HG03565 (cell line): ENCODE results near the gene TTI1.
"Not testable (repeated sequence)": the region's sequence is repeated elsewhere in the genome, so short reads cannot be mapped to it uniquely, and the experiment has no call there.

Experiments
- ATAC-seq: cut with Tn5 transposase; IDR thresholded peaks from one replicate; pipeline ENCODE4 v1.9.1; 2021; ENCODE audit warnings: mild to moderate bottlenecking, moderate library complexity; ENCODE audit not compliant: unreplicated experiment

TTI1 gene

DNA sequence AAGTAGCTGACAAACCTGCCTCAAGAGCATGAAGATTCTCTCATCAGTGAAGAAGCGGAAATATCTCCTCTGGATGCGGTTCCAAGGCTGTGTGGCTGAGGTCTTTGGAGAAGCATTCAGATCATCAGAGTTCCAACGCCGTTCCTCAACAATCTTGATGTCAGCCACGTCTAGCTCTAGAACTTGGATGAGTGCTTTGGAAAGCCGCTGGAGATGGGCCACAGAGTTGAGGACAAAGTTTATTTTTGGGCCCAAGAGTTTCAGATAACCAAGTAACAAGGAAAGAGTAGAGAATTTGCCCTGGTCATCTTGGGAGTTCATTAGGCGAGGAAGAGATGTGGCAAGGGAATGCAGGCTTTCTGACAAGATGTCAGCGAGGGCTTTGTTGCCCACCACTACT, 20.9 kb downstream of the TTI1 start:
- no peak for ATAC-seq

DNA sequence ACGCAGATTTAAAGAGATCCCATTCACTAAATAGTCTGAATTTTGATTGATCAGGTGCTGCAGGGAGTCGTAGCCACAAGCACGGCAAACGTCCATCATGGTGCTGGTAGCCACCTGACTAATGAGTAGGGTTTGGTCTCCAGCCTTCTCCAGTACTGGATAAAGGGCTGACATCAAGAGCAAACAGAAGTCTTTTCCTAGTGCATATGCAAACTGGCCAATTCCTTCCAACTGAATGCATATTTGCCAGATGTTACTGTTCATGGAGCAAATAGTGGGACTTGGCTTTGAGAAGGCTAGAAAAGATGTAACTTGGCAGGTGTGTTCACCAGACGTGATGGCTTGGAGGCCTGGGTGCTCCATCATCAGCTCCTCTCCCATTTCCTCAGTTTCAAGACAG, 21.6 kb downstream of the TTI1 start:
- no peak for ATAC-seq

DNA sequence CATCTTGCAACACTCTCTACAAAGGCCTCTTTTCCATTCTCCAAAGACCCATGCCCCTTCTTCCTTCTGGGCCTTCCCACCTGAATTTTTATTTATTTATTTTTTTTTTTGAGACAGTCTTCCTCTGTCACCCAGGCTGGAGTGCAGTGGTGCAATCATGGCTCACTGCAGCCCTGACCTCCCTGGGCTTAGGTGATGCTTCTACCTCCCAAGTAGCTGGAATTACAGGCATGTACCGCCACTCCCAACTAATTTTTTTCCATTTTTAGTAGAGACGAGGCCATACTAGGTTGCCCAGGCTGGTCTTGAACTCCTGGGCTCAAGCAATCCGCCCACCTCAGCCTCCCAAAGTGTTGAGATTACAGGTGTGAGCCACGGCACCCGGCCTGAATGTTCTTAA, 23.8 kb downstream of the TTI1 start:
- not testable (repeated sequence) for ATAC-seq

DNA sequence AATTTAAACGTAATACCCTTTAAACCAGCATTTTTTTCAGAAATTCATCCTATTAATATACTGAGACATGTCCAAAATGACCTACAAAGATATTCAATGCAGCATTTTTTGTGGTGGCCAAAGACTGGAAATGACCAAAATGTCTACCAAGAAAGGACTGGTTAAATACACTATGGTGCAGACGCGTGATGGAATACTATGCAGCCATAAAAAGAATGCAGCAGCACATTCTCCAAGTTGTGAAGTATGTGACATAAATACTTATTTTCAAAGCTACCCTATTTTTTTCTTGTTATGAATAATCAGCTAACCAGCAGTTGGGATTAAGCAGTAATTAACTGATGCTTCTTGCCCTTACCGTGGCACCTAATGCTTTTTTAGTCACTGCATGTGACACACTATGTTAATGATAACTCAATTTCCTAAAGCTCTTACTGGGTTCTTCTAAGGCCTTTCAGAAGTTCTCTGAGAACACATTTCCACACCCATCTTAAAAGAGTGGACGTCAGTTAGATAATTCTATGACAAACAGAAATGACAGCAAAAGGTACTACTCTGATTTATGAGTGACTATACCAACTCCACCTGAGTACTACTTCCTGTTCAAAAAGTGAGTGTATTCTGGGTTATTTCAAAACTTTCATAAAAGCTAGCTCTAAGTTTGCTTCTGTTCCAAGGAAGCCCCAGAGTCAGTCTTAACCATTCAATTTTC, 24.9 kb downstream of the TTI1 start:
- ATAC-seq: no peak

DNA sequence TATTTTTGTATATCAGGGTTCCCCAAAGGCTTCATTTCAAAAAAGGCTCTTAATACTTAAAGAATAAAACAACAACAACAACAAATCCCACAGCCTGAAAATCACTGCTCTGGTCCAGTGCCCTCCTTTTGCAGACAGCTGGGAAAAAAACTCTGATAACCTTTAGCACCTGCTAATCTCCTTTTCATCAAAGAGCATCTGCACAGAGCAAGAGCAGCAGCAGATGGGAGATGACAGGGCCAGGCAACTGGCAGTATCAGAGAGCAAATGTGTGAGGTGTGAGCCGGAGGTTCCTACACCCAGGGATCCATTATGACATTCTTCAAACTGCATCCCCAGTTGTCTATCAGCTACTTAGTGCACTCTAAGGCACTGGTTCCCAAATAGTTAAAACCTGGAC, 25.7 kb downstream of the TTI1 start:
- ATAC-seq: no peak

DNA sequence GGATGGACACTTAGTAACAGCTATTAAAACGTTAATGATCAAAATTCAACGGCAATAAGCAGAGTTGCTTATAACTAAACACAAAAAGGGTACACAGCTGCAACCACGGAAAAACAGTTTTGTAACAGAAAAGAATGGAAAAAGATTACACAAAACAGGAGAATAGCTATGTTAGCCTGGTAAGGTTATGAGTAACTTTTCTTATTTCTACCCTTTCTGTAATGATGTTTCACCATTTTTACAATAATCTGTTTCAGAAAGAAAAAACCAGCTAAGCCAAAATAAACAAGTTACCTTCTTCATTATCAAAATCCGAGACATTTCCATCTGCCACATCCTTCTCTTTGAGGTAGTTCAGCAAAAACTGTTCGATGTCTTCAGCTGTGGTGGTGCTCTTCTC, 27.4 kb downstream of the TTI1 start:
- ATAC-seq: no peak

DNA sequence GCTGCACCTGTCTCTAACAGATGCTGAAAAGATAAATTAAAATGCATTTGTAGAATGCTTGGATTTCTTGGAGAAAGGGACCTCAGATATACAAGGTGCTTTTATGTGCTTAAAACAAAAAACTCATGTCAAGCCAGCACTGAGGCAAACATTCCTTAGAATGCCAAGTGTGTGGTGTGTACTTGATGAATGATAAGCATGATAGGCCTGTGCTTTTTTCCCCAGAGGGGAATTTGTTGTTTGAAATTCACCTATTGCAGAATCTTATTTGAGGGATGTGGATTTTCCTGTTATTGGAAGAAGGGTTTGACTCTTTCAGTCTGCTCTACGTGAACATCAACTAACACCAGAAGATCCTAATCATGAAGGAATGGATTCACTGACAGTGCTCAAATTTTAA, 28.8 kb downstream of the TTI1 start:
- no peak for ATAC-seq

DNA sequence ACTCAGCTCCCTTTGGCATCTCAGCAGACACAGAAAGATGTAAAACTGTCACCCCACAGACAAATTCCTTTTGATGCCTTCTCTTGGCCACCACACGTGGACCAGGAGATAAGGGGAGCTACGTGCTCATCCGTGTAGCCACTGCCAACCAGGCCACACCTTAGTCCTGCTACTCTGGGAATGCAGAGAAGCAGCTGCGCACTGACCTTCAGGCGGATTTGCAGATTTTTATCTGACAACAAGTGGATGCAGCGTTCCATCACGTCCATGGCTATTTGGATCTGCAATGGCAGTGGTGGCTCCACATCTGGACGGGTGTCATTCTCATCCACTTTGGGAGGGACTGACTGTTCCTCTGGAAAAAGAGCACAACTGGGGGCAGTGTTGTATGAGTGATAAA, 30.8 kb downstream of the TTI1 start:
- no peak for ATAC-seq

DNA sequence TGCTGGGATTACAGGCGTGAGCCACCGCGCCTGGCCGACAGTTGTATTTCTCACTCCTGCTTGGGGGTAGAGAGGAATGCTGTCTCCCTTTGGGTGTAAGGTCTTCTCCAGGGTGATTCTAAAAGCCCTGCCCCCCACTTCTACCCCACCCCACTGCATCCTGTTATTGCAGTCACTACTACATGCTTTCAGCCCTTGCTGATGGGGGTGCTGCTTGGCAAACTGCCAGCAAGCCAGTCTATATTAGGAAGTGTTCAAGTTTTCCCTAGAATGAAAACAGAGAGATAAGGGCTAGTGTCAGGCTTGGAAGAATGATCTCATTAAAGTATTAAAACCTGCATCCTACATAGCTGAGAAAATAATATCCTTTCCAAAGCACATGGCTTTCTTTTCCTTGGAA, 31.3 kb downstream of the TTI1 start:
- no peak for ATAC-seq

DNA sequence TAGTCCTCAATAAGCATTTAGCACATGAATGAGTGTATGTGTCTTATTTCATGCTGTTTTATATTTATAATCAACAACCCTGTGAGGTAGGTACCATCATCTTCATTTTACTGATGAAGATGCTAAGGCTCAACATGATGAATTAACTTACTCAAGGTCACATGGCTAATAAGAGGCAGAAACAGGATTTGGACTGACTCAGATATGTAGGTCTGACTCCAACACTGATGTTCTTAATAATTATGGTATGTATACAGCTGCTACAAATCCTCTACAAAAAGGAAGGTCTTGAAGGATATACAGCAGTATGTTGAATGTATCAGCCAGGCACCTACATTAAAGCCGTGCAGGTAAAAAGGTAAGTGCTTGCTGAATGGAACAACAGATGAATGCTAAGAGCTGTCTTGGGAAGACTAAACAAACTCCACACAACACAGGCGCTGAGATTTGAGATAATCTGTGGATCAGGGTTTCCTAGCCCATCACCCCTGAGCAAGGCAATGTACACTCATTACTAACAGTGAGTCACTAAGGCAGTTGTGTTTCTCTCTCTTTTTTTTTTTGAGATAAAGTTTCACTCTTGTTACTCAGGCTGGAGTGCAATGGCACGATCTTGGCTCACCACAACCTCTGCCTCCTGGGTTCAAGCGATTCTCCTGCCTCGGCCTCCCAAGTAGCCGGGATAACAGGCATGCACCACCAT, 31.9 kb downstream of the TTI1 start:
- ATAC-seq: no peak

DNA sequence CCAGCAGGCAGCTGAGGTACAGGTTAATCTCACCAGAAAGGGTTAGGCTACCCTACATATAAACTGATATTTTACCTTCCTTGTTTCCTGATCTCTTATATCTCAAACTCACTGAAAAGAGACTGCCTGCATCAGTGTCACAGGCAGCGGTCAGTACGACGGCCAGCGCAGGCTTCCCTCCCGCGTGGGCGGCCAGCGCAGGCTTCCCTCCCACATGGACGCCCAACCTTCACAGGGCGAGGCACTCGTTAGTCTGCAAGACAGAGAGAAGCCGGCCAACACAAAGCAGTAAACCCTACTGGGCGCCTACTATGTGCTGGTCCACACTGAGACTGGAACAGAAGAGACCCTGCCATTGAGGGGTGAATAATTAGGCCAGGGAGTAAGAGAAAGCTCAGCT, 33.0 kb downstream of the TTI1 start:
- no peak for ATAC-seq

DNA sequence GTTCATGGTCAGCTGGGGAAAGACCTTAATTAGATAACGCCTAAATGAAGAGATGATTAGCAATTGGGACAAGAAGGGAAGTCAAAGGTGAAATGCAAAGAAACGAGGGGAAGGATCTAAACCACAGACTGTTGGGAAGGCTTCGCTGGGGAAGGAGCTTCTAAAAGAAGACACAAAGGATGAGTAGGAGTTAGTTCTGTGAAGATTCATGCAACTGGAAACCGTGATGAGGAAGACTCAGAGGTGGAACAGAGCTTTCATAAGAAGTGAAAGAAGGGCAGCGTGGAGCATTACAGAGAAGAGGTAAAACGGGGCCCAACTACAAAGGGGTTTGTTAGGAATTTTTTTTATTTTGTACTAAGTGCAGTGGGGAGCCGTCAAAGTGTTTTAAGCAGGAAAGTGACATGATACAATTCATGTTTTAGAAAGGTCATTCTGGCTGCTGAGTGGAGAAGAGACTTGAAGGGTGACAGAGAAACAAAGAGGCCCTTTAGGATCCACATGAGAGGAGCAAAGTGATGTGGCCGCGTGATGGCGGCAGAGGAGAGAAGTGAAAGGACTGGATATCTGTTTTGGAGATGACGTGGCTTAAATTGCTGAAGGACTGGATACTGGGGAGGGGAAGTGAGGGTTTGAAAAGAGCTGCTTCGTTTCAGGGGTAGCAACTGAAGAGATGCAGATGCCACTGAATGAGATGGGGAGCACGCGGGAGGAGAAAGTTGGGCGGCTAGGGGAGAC, 33.6 kb downstream of the TTI1 start:
- no peak for ATAC-seq

DNA sequence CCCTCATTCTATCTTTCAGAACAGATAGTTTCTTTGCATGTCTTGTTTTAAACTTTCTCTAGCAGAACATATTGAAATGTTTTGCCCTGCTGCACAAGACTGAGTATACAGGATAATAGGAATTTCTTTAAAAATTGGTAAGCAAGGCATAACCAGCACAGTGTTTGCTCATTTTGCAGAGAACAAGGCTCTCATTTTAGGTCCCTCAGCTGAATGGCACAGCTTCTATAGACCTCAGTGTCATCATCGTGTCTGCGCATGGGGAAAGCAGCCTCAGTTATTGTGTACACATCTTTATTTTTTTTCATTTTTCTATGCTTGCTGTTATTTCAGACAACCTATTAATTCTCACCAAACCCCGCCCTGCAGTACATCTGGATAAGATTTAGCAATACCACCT, 35.7 kb downstream of the TTI1 start:
- ATAC-seq: no peak

DNA sequence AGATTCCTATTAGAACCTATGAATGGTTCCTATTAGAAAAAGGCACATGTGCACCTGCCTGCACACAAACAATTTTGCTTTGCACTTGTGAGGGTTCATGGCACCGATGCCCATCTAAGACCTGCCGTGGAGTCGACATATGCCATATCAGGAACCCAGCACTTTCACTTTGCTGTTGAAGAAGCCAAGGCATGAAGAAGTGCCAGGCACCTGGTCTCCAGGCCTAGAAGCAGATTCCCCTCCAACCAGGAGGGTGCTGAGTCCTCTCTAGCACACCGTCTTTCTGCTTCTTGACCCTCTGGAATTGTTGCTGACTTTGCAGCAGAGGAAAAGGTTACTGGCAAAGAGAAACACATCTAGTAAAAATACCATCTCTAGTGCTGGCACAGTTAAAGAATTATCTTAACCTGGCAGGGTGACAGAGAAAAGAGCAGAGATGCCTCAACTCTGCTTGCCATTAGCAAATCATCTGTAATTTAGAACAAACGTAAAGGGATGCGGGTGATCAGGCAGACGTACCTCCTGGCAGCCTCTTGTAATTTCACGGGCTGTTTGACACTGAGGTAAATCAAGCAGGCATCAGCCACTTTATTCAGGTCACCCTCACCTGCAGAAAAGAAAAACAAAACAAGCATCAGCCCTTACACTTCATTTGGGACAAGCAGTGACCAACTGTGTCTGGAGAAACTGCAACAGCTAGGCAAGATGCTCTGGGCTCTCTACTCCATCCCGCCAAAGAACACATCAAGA, 37.2 kb downstream of the TTI1 start:
- no peak for ATAC-seq

DNA sequence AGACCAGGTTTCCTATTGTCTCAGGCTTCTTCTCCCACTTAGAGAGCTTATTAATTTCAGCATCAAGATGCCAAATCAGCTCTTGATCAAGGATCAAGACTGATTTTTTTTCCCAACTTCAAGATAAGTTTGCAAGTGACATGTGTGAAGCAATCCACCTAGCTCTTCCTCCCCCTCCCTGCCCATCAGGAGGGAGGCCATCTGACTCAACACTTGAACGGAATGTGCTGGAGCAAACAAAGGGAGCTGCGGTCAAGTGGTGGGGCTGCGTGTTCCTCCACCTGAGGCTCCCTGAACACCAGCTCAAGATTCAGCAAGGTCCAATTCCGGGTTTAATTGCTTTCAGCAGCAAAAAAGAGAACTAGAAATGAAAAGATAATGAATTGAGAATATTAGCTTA, 38.7 kb downstream of the TTI1 start:
- ATAC-seq: no peak

DNA sequence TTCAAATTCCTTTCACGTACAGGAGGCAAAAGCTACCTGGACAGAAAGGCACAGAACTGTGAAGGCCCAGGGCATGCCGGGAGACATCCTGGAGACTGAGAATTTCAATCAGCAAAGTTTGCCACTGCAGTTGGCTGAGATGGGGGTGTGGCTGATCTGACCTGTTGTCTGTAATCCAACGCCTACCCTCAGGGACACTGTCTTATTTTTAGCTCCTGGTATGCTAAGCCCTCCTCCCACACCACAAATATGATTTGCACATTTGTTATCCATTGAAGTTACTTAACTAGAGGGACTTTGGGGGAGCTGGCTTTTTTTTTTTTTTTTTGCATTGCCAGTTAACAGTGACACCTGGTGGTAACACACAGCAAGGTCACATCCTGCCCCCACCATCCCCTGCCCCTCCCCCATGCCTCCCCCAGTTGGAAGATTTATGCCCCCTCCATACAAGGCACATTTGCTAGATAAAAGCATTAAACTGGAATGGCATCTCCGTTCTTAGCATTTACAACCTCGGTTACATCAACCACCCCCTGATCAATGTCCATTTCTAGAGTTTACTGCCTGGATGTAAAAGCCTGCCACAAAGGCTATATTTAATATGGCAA, 40.4 kb downstream of the TTI1 start:
- ATAC-seq: no peak

DNA sequence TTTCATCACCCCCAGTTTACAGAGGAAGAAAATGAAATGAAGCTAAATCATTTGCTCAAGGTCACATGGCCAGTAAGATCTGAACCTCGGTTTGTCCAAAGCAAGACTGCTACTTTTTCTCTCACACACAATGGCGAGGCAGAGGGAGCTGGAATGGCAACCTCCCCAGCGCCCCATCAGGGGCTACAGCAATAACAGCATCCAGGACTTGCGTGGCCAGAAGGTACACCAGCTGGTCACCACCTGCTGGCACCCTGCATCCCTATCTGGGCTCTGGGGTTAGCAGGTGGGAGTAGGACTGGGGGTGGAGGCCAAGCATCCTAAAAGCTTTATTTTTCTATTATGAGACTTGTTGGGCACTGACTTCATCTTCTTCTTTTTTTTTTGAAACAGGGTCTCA, 41.3 kb downstream of the TTI1 start:
- ATAC-seq: no peak

DNA sequence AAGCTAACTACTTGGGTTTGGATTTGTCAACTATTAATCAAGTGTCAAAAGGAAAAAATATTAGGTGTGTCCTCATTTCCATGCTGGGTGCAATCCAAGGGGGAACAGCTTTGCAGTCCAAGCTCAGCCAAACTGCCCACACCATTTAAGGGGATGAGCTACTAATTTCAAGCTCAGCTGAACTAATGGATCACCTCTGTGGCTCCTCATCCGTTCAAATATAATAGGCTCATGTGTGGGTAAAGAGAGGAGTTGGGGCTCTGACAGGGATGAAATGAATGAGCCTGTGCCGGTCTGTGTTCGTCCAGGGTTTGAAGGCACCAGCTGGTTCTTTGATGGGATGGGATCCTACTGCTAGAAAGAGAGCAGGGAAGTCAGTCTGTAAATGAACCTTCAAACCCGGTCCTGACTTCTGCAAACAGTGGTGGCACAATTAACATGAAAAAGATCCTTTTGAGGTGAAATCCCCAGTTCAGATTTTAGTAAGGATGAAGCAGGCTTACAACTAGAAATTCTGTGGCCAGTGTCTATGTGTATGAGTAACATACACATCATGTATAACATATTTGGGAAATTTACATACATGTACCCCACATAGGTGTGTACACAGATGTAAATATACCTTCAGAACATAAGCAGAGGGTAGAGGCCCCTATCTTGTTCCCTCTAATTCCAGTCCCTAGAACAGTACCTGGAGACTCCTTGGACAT, 41.9 kb downstream of the TTI1 start:
- ATAC-seq: no peak

DNA sequence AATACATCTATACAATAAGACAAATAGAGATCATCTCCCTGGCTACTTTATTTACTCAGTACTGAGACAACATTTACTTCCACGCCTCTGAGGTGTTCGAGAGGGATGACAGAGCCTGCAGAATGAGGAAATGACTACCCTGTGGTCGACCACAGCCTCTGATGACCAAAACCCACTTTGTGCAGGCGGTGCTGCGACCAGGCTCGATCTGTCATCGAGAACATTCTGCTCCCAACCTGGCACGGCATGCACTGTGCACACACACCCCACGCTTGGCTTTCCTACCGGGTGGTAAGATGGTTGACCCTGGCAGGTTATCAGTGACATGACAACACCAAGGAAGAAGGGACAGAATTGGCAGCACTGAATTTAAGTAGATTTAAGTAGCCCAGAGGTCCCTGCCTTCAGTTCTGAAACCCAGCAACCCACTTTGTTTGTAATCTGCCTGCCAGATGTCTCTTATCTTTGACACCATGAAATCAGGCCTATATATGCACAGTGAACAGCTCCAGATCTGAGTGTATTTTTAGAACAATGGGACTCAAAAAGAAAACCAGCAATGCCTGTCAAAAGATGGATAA, 42.6 kb downstream of the TTI1 start:
- peak; percentile 80 for ATAC-seq
